ENCODE measurements around the gene MAGI2. TPM values are rescaled to one million over a fixed set of nuclear protein-coding genes. Genes with fewer than 3 reads are reported as not detected.

Gene MAGI2
- total RNA-seq, 2 experiments from 2014 or later, result 0.03 to 0.17 TPM

DNA sequence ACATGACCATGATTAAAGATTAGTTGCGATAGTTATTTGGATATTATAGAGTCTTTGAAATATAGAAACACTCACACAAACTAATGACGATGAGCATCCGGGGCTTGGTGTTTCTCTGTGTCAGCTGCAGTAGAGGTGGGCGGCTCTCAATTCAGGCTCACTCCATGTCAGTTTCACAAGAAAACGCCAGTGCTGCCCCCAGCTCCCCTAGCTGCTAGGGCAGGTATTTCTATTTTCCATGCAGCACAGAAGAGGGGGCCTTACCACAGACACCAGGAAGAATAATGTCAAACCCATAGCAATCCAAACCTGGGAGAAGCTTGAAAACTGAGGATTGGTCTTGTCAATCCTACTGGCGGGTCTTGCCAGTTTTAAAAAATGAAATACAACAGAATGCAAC is 1457.8 kb downstream of the MAGI2 start:
- no peak overlapping the region for H3K27ac ChIP-seq (ENCODE audit: low read depth, low read length, poor library complexity, severe bottlenecking)
- BruUV-seq (replicated peaks), result no TSS peak
- H2AFZ ChIP-seq (ENCODE audit: low read length), result no peak overlapping the region
- ChIA-PET CTCF (ENCODE audit: unreplicated experiment) (no interaction called here), POLR2A (interaction anchor here (0.7 kb wide), 1 partner anchor 10 kb away, joined by 5 read pairs; no protein-coding TSS in a partner anchor)
- no peak overlapping the region for H3K4me2 ChIP-seq (ENCODE audit: low read length)
- H3K36me3 ChIP-seq (ENCODE audit: insufficient read depth, low read length), result no peaks in the 10 kb centered on the region
- H3K9me2 ChIP-seq (ENCODE audit: insufficient read depth, low read length), result no peaks in the 10 kb centered on the region
- DNase-seq (ENCODE audit: low spot score), result peak; percentile 14
- TF ChIP-seq EZH2phosphoT487 (IDR thresholded peaks at IDR 0.05; ENCODE audit: borderline replicate concordance, low read depth, low read length) (no peak), CTCF (conservative IDR thresholded peaks at IDR 0.05; ENCODE audit: low read length) (peak; percentile 55)
- H3K79me2 ChIP-seq (ENCODE audit: insufficient read depth, low read depth, low read length), result no peaks in the 10 kb centered on the region
- no peaks in the 10 kb centered on the region for H3K4me1 ChIP-seq (ENCODE audit: insufficient read depth, low read length, poor library complexity, severe bottlenecking)
- H3K4me3 ChIP-seq (ENCODE audit: low read depth, low read length, poor library complexity, severe bottlenecking), result no peak overlapping the region
- intact Hi-C loops (cut with micrococcal nuclease; ENCODE audit: unreplicated experiment), result no loop called here
- no peaks in the 10 kb centered on the region for H3K9me3 ChIP-seq (ENCODE audit: low read length)
- H4K20me1 ChIP-seq (ENCODE audit: insufficient read depth, low read length), result no peaks in the 10 kb centered on the region

DNA sequence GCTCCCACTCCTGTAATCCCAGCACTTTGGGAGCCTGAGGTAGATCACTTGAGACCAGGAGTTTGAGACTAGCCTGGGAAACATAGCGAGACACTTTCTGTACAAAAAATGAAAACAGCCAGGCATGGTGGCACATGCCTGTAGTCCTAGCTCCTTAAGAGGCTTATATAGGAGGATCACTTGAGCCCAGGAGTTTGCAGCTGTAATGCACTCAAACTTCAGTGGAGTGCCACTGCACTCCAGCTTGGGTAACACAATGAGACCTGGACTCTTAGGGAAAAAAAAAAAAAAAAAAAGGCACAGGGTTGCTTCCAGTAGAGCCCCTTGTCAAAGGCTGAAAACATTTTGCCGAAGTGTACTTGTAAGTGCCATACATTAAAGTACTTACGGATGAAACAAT is 1459.6 kb downstream of the MAGI2 start:
- H3K9me3 ChIP-seq (ENCODE audit: low read length), result no peaks in the 10 kb centered on the region
- H4K20me1 ChIP-seq (ENCODE audit: insufficient read depth, low read length), result no peaks in the 10 kb centered on the region
- ChIA-PET POLR2A (interaction anchor here (0.6 to 1.7 kb wide), 3 partner anchors 10 to 450 kb away, joined by 3 to 7 read pairs (median 3); no protein-coding TSS in a partner anchor), CTCF (ENCODE audit: unreplicated experiment) (no interaction called here)
- H3K4me1 ChIP-seq (ENCODE audit: insufficient read depth, low read length, poor library complexity, severe bottlenecking), result no peaks in the 10 kb centered on the region
- H2AFZ ChIP-seq (ENCODE audit: low read length), result no peak overlapping the region
- no peaks in the 10 kb centered on the region for H3K9me2 ChIP-seq (ENCODE audit: insufficient read depth, low read length)
- no peak for DNase-seq (ENCODE audit: low spot score)
- intact Hi-C loops (cut with micrococcal nuclease; ENCODE audit: unreplicated experiment), result no loop called here
- no peak overlapping the region for H3K27ac ChIP-seq (ENCODE audit: low read depth, low read length, poor library complexity, severe bottlenecking)
- BruUV-seq (replicated peaks), result no TSS peak
- no peak overlapping the region for H3K4me3 ChIP-seq (ENCODE audit: low read depth, low read length, poor library complexity, severe bottlenecking)
- TF ChIP-seq EZH2phosphoT487 (IDR thresholded peaks at IDR 0.05; ENCODE audit: borderline replicate concordance, low read depth, low read length) (no peak), CTCF (conservative IDR thresholded peaks at IDR 0.05; ENCODE audit: low read length) (no peak)
- no peaks in the 10 kb centered on the region for H3K36me3 ChIP-seq (ENCODE audit: insufficient read depth, low read length)
- no peak overlapping the region for H3K4me2 ChIP-seq (ENCODE audit: low read length)
- no peaks in the 10 kb centered on the region for H3K79me2 ChIP-seq (ENCODE audit: insufficient read depth, low read depth, low read length)

DNA sequence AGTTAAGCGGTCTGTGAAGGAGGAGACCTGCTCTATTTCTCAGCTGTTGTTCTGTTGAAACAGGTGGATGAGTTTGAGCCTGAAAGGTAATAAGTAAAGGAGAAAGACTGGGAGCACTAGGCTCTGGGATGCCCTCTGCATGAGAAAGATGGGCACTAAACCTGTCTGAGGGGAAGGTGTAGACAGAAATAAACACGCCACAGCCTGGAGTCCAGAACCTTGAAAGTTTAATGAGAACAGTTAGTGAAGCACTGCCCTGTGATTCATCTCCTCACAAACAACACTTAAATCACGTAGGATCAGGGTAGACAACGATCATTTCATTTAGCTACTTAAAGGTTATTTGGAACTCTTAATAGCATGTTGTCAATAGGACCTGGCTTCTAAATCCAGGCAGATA is 1461.8 kb downstream of the MAGI2 start:
- Histone ChIP-seq H3K4me2 (ENCODE audit: low read length) (no peak overlapping the region), H3K4me1 (ENCODE audit: insufficient read depth, low read length, poor library complexity, severe bottlenecking) (no peaks in the 10 kb centered on the region), H3K27ac (ENCODE audit: low read depth, low read length, poor library complexity, severe bottlenecking) (no peak overlapping the region), H3K9me3 (ENCODE audit: low read length) (no peaks in the 10 kb centered on the region), H3K79me2 (ENCODE audit: insufficient read depth, low read depth, low read length) (no peaks in the 10 kb centered on the region), H3K4me3 (ENCODE audit: low read depth, low read length, poor library complexity, severe bottlenecking) (no peak overlapping the region), H2AFZ (ENCODE audit: low read length) (no peak overlapping the region), H4K20me1 (ENCODE audit: insufficient read depth, low read length) (no peaks in the 10 kb centered on the region), H3K36me3 (ENCODE audit: insufficient read depth, low read length) (no peaks in the 10 kb centered on the region), H3K9me2 (ENCODE audit: insufficient read depth, low read length) (no peaks in the 10 kb centered on the region)
- BruUV-seq (replicated peaks), result no TSS peak
- intact Hi-C loops (cut with micrococcal nuclease; ENCODE audit: unreplicated experiment), result no loop called here
- no peak for TF ChIP-seq CTCF (conservative IDR thresholded peaks at IDR 0.05; ENCODE audit: low read length)
- TF ChIP-seq EZH2phosphoT487 (IDR thresholded peaks at IDR 0.05; ENCODE audit: borderline replicate concordance, low read depth, low read length), result no peak
- ChIA-PET POLR2A (no interaction called here), CTCF (ENCODE audit: unreplicated experiment) (no interaction called here)
- no peak for DNase-seq (ENCODE audit: low spot score)
